Liver (tissue), 9 donors: Measurements from ENCODE around the gene ARHGAP21. TPM values are rescaled to one million over a fixed set of nuclear protein-coding genes. Genes with fewer than 3 reads are reported as not detected.

Experiments used
- DNase-seq: peaks from one replicate; pipeline ENCODE4 v3.0.0-alpha.2; 2017; ENCODE audit warnings: low spot score
- H3K27ac ChIP-seq, 2 donors: one replicate each; pipeline ENCODE4 v1.7.0; 2013; ENCODE audit warnings: inconsistent platforms in 2 of 2, low read length in 2 of 2, control low read depth in 1 of 2, low read depth in 1 of 2, mild to moderate bottlenecking in 1 of 2
- H3K27me3 ChIP-seq, 4 donors: one replicate each; pipeline versions ENCODE4 v1.6.1 to v1.7.0; 2013; ENCODE audit warnings: low read length in 3 of 4, inconsistent platforms in 1 of 4, mild to moderate bottlenecking in 1 of 4, moderate library complexity in 1 of 4; ENCODE audit not compliant: control insufficient read depth in 4 of 4, insufficient read depth in 4 of 4
- H3K36me3 ChIP-seq, 4 donors: one replicate each; pipeline versions ENCODE4 v1.6.1 to v1.7.0; 2013; ENCODE audit warnings: low read length in 3 of 4, mild to moderate bottlenecking in 3 of 4, low read depth in 1 of 4, moderate library complexity in 1 of 4; ENCODE audit not compliant: control insufficient read depth in 4 of 4, insufficient read depth in 3 of 4
- H3K4me1 ChIP-seq, 4 donors: one replicate each; pipeline versions ENCODE4 v1.6.1 to v1.7.0; 2013; ENCODE audit warnings: low read length in 3 of 4, mild to moderate bottlenecking in 3 of 4, moderate library complexity in 1 of 4; ENCODE audit not compliant: control insufficient read depth in 4 of 4, insufficient read depth in 4 of 4
- H3K4me3 ChIP-seq, 3 donors: one replicate each; pipeline versions ENCODE4 v1.6.1 to v1.7.0; 2013; ENCODE audit warnings: low read length in 3 of 3, control low read depth in 1 of 3, low read depth in 1 of 3, mild to moderate bottlenecking in 1 of 3
- H3K9ac ChIP-seq, 2 donors: one replicate each; pipeline ENCODE4 v1.7.0; 2013; ENCODE audit warnings: low read length in 2 of 2, mild to moderate bottlenecking in 2 of 2, moderate library complexity in 2 of 2, control low read depth in 1 of 2, low read depth in 1 of 2
- H3K9me3 ChIP-seq, 4 donors: one replicate each; pipeline versions ENCODE4 v1.6.1 to v1.7.0; 2013; ENCODE audit warnings: low read length in 3 of 4; ENCODE audit not compliant: control insufficient read depth in 4 of 4
- ATF3 ChIP-seq: IDR thresholded peaks from 2 replicates; pipeline ENCODE4 v1.6.1; 2016; ENCODE audit warnings: antibody characterized with exemption
- CTCF ChIP-seq: fragments of 150-350 bp; IDR thresholded peaks from 2 replicates; pipeline ENCODE4 v1.5.1; 2017; ENCODE audit warnings: improper control_type of control experiment, low read depth, low read length; ENCODE audit not compliant: missing input control
- EGR1 ChIP-seq, 2 donors: IDR thresholded peaks; 2 replicates each; pipeline ENCODE4 v1.6.1; 2016 to 2018; ENCODE audit warnings: antibody characterized with exemption in 2 of 2, low read depth in 2 of 2
- FOXA1 ChIP-seq: IDR thresholded peaks from 2 replicates; pipeline ENCODE4 v1.6.1; 2016; ENCODE audit warnings: antibody characterized with exemption
- FOXA2 ChIP-seq: IDR thresholded peaks from 2 replicates; pipeline ENCODE4 v1.6.1; 2016; ENCODE audit warnings: antibody characterized with exemption
- GABPA ChIP-seq, 2 donors: IDR thresholded peaks in 1 of 2; conservative IDR thresholded peaks in 1 of 2; 2 replicates each; pipeline ENCODE4 v1.6.1; 2016; ENCODE audit warnings: antibody characterized with exemption in 2 of 2, mild to moderate bottlenecking in 1 of 2, moderate library complexity in 1 of 2
- HNF4A ChIP-seq, 2 donors: conservative IDR thresholded peaks; 2 replicates each; pipeline ENCODE4 v1.6.1; 2016; ENCODE audit warnings: antibody characterized with exemption in 2 of 2, mild to moderate bottlenecking in 2 of 2
- HNF4G ChIP-seq: IDR thresholded peaks from 2 replicates; pipeline ENCODE4 v1.6.1; 2016; ENCODE audit warnings: antibody characterized with exemption
- JUND ChIP-seq, 2 donors: IDR thresholded peaks; 2 replicates each; pipeline ENCODE4 v1.6.1; 2016; ENCODE audit warnings: antibody characterized with exemption in 2 of 2
- MAX ChIP-seq: IDR thresholded peaks from 2 replicates; pipeline ENCODE4 v1.6.1; 2016; ENCODE audit warnings: antibody characterized with exemption
- NR2F2 ChIP-seq: IDR thresholded peaks from 2 replicates; pipeline ENCODE4 v1.6.1; 2016; ENCODE audit warnings: antibody characterized with exemption
- RAD21 ChIP-seq, 2 donors: IDR thresholded peaks; 2 replicates each; pipeline ENCODE4 v1.6.1; 2016; ENCODE audit warnings: antibody characterized with exemption in 2 of 2, mild to moderate bottlenecking in 2 of 2
- REST ChIP-seq: IDR thresholded peaks from 2 replicates; pipeline ENCODE4 v1.6.1; 2016; ENCODE audit warnings: antibody characterized with exemption, mild to moderate bottlenecking
- RXRA ChIP-seq, 2 donors: IDR thresholded peaks; 2 replicates each; pipeline ENCODE4 v1.6.1; 2017 to 2018; ENCODE audit warnings: antibody characterized with exemption in 2 of 2, mild to moderate bottlenecking in 1 of 2
- SP1 ChIP-seq: IDR thresholded peaks from 2 replicates; pipeline ENCODE4 v1.6.1; 2018; ENCODE audit warnings: antibody characterized with exemption, mild to moderate bottlenecking
- TAF1 ChIP-seq: conservative IDR thresholded peaks from 2 replicates; pipeline ENCODE4 v1.6.1; 2016; ENCODE audit warnings: antibody characterized with exemption, mild to moderate bottlenecking
- YY1 ChIP-seq: IDR thresholded peaks from 2 replicates; pipeline ENCODE4 v1.6.1; 2016; ENCODE audit warnings: antibody characterized with exemption, mild to moderate bottlenecking
- WGBS: extraction: QIAGEN DNeasy Blood & Tissue Kit; methylation state at CpG from one replicate; pipeline ENCODE4 v1.1.7; 2013; 5-methylcytosine and 5-hydroxymethylcytosine counted together
- polyA plus RNA-seq, 2 donors: library from polyadenylated mRNA; stranded (reverse) in 1 of 2; unstranded in 1 of 2; fragments of 200-250 nt in 1 of 2; fragments of >200 nt in 1 of 2; fragmentation: Nextera tagmentation in 1 of 2; extraction: Ambion mirVana in 1 of 2; gene quantifications; one replicate each; pipeline versions ENCODE4 v1.2.1 to v1.2.3, GENCODE V29; 2013 to 2015
- total RNA-seq, 2 donors: library from RNA; depleted of rRNA; stranded (reverse); fragments of >200 nt; gene quantifications; one replicate each; pipeline ENCODE4 v1.2.3, GENCODE V29; 2014
- donor health status: healthy.
- donor health status: healthy.
- donor health status: healthy.
- donor health status: healthy.
- donor health status: healthy.

ARHGAP21 gene
- total and polyA plus RNA-seq, 4 donors, result 7.8 to 30.6 (median 15.7) TPM

- TF ChIP-seq REST (no peak), MAX (no peak), RXRA (IDR thresholded peaks at IDR 0.05) (no peak), EGR1 (IDR thresholded peaks at IDR 0.05; ENCODE audit: low read depth in 2 of 2) (no peak), HNF4A (conservative IDR thresholded peaks at IDR 0.05) (no peak), YY1 (no peak), JUND (IDR thresholded peaks at IDR 0.05) (no peak), HNF4G (no peak), GABPA (IDR thresholded peaks at IDR 0.05 in 1 of 2, conservative IDR thresholded peaks at IDR 0.05 in 1 of 2) (no peak), RAD21 (IDR thresholded peaks at IDR 0.05) (no peak), FOXA2 (no peak), FOXA1 (no peak), SP1 (no peak), TAF1 (no peak), NR2F2 (no peak), ATF3 (no peak), CTCF (no peak)
- 88% methylated on average over 3 of the region's 3 CpGs for WGBS
Observed at GRCh38 chr10:24701447-24701846, 22.2 kb downstream of the ARHGAP21 start.

GRCh38 chr10:24700948-24701347, 22.7 kb downstream of the ARHGAP21 start:
- H3K4me1 ChIP-seq, result peaks cover 0 to 1% (median 0%) of the 10 kb centered on the region in 4 donors
- no peak for DNase-seq
- H3K27me3 ChIP-seq, result no peaks in the 10 kb centered on the region
- no peak overlapping the region for H3K27ac ChIP-seq
- no peaks in the 10 kb centered on the region for H3K9me3 ChIP-seq
- no peaks in the 10 kb centered on the region for H3K36me3 ChIP-seq
- H3K9ac ChIP-seq, result peak overlapping the region in 1 of 2 donors; percentile 27
- no peak overlapping the region for H3K4me3 ChIP-seq
- 96% methylated on average over 6 of the region's 6 CpGs for WGBS
- no peak for TF ChIP-seq REST
- TF ChIP-seq SP1, result no peak
- no peak for TF ChIP-seq FOXA2
- TF ChIP-seq JUND (IDR thresholded peaks at IDR 0.05), result no peak
- no peak for TF ChIP-seq ATF3
- no peak for TF ChIP-seq YY1
- no peak for TF ChIP-seq TAF1
- TF ChIP-seq HNF4G, result no peak
- no peak for TF ChIP-seq HNF4A (conservative IDR thresholded peaks at IDR 0.05)
- no peak for TF ChIP-seq NR2F2
- no peak for TF ChIP-seq CTCF
- no peak for TF ChIP-seq GABPA (IDR thresholded peaks at IDR 0.05 in 1 of 2, conservative IDR thresholded peaks at IDR 0.05 in 1 of 2)

More at GRCh38 chr10:24701447-24701846, 22.2 kb downstream of the ARHGAP21 start:
- peaks cover 0 to 4% (median under 1%) of the 10 kb centered on the region in 4 donors for H3K4me1 ChIP-seq
- no peak for DNase-seq
- H3K9me3 ChIP-seq, result no peaks in the 10 kb centered on the region
- H3K9ac ChIP-seq, result no peak overlapping the region
- no peak overlapping the region for H3K27ac ChIP-seq
- no peak overlapping the region for H3K4me3 ChIP-seq
- H3K36me3 ChIP-seq, result no peaks in the 10 kb centered on the region
- no peaks in the 10 kb centered on the region for H3K27me3 ChIP-seq
